Amygdala (tissue), 56 donors: ENCODE measurements around the gene SMAD5.
A peak's percentile ranks its signal among the peaks of the same experiment; 100 is the strongest.

Experiments used
- DNase-seq, 56 donors: peaks; one replicate each; lab custom pipeline; 2025; lab: John Stamatoyannopoulos, UW

Gene SMAD5

GRCh38 chr5:136149891-136150290, 17.2 kb downstream of the SMAD5 start:
- DNase-seq = no peak

- DNase-seq = no peak
These were observed 21.1 kb downstream of the SMAD5 start for GRCh38 chr5:136153581-136154236.

GRCh38 chr5:136155078-136155477, 22.4 kb downstream of the SMAD5 start:
- no peak for DNase-seq

GRCh38 chr5:136155761-136156160, 23.1 kb downstream of the SMAD5 start:
- DNase-seq = no peak

- DNase-seq = no peak
These were observed 24.9 kb downstream of the SMAD5 start for GRCh38 chr5:136157514-136157913.

GRCh38 chr5:136159457-136159856, 26.8 kb downstream of the SMAD5 start:
- DNase-seq = no peak

GRCh38 chr5:136162008-136162407, 29.4 kb downstream of the SMAD5 start:
- DNase-seq = peak in 6 of 56 donors; percentile 3 to 7 (median 4)

GRCh38 chr5:136164226-136164625, 31.6 kb downstream of the SMAD5 start:
- DNase-seq = no peak

GRCh38 chr5:136166909-136167308, 34.3 kb downstream of the SMAD5 start:
- DNase-seq = no peak

GRCh38 chr5:136169218-136169617, 36.6 kb downstream of the SMAD5 start:
- no peak for DNase-seq

GRCh38 chr5:136174021-136174659, 41.5 kb downstream of the SMAD5 start:
- peak in 3 of 56 donors; percentile 6 to 38 (median 24) for DNase-seq

GRCh38 chr5:136182618-136183017, 50.0 kb downstream of the SMAD5 start:
- no peak for DNase-seq

GRCh38 chr5:136185974-136186665, 53.5 kb downstream of the SMAD5 start:
- no peak for DNase-seq

GRCh38 chr5:136186796-136187195, 54.2 kb downstream of the SMAD5 start:
- DNase-seq = no peak

GRCh38 chr5:136188859-136189258, 56.2 kb downstream of the SMAD5 start:
- no peak for DNase-seq

GRCh38 chr5:136190091-136190720, 57.6 kb downstream of the SMAD5 start:
- DNase-seq = no peak

- DNase-seq = no peak
These were observed 58.3 kb downstream of the SMAD5 start for GRCh38 chr5:136190904-136191303.

- DNase-seq = no peak
These were observed 58.8 kb downstream of the SMAD5 start for GRCh38 chr5:136191304-136192014.

- DNase-seq = no peak
These were observed 59.4 kb downstream of the SMAD5 start for GRCh38 chr5:136192015-136192525.
